ENCODE data around the gene PFKL. TPM values are rescaled to one million over a fixed set of nuclear protein-coding genes. Genes with fewer than 3 reads are reported as not detected.

PFKL gene
- polyA plus RNA-seq, 1 experiment, result 44.3 TPM

GRCh38 chr21:44364151-44365053, 64.5 kb downstream of the PFKL start:
- no peak for DNase-seq (ENCODE audit: low read depth, low spot score)
- Histone ChIP-seq H3K27ac (ENCODE audit: low read depth, low read length) (no peak overlapping the region), H3K9me3 (ENCODE audit: control insufficient read depth, insufficient read depth, low read length) (peaks cover 35% of the 10 kb centered on the region; the same call in 1 of the 2 replicates), H3K27me3 (ENCODE audit: control insufficient read depth, insufficient read depth, low read length) (no peaks in the 10 kb centered on the region), H3K4me3 (ENCODE audit: low read depth, low read length) (no peak overlapping the region)
- TF ChIP-seq, protein P1, sequence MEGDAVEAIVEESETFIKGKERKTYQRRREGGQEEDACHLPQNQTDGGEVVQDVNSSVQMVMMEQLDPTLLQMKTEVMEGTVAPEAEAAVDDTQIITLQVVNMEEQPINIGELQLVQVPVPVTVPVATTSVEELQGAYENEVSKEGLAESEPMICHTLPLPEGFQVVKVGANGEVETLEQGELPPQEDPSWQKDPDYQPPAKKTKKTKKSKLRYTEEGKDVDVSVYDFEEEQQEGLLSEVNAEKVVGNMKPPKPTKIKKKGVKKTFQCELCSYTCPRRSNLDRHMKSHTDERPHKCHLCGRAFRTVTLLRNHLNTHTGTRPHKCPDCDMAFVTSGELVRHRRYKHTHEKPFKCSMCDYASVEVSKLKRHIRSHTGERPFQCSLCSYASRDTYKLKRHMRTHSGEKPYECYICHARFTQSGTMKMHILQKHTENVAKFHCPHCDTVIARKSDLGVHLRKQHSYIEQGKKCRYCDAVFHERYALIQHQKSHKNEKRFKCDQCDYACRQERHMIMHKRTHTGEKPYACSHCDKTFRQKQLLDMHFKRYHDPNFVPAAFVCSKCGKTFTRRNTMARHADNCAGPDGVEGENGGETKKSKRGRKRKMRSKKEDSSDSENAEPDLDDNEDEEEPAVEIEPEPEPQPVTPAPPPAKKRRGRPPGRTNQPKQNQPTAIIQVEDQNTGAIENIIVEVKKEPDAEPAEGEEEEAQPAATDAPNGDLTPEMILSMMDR (IDR thresholded peaks at IDR 0.05; ENCODE audit: low read depth, low read length), result no peak
- CTCF ChIA-PET, result no interaction called here
- POLR2A ChIA-PET, result no interaction called here

GRCh38 chr21:44365251-44365966, 65.6 kb downstream of the PFKL start:
- ChIA-PET POLR2A (no interaction called here), CTCF (no interaction called here)
- TF ChIP-seq, protein P1 (IDR thresholded peaks at IDR 0.05; ENCODE audit: low read depth, low read length), result no peak
- Histone ChIP-seq H3K9me3 (ENCODE audit: control insufficient read depth, insufficient read depth, low read length) (peaks cover 41% of the 10 kb centered on the region), H3K27ac (ENCODE audit: low read depth, low read length) (no peak overlapping the region), H3K4me3 (ENCODE audit: low read depth, low read length) (no peak overlapping the region), H3K27me3 (ENCODE audit: control insufficient read depth, insufficient read depth, low read length) (no peaks in the 10 kb centered on the region)
- no peak for DNase-seq (ENCODE audit: low read depth, low spot score)

GRCh38 chr21:44365967-44366585, 66.2 kb downstream of the PFKL start:
- ChIA-PET POLR2A (no interaction called here), CTCF (no interaction called here)
- Histone ChIP-seq H3K4me3 (ENCODE audit: low read depth, low read length) (no peak overlapping the region), H3K9me3 (ENCODE audit: control insufficient read depth, insufficient read depth, low read length) (peaks cover 48% of the 10 kb centered on the region), H3K27me3 (ENCODE audit: control insufficient read depth, insufficient read depth, low read length) (no peaks in the 10 kb centered on the region), H3K27ac (ENCODE audit: low read depth, low read length) (no peak overlapping the region)
- no peak for DNase-seq (ENCODE audit: low read depth, low spot score)
- TF ChIP-seq, protein P1 (IDR thresholded peaks at IDR 0.05; ENCODE audit: low read depth, low read length), result no peak

DNA sequence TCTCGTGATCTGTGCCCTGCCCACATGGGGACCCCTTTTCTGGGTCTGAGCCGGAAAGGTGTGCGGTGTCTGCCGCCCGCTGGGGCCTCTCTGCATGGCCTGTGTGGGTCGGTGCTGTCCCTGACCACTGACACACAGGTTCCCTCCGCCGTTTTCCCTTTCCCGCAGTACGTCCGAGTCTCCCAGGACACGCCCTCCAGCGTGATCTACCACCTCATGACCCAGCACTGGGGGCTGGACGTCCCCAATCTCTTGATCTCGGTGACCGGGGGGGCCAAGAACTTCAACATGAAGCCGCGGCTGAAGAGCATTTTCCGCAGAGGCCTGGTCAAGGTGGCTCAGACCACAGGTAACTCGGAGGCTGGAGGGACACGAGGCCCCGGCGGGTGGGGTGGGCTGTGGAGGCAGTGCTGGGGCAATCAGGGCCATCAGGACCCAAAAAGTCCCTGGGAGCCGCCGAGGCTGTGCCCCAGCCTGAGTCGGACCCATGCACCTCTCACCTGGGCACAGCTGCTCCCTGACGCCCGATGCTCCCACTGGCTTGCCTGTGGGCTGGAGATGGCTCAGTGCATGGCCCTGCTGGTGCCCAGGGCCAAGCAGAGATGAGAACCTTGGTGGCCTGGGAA, 66.8 kb downstream of the PFKL start:
- ChIA-PET POLR2A (no interaction called here), CTCF (no interaction called here)
- no peak for DNase-seq (ENCODE audit: low read depth, low spot score)
- Histone ChIP-seq H3K27ac (ENCODE audit: low read depth, low read length) (no peak overlapping the region), H3K4me3 (ENCODE audit: low read depth, low read length) (no peak overlapping the region), H3K27me3 (ENCODE audit: control insufficient read depth, insufficient read depth, low read length) (no peaks in the 10 kb centered on the region), H3K9me3 (ENCODE audit: control insufficient read depth, insufficient read depth, low read length) (peaks cover 48% of the 10 kb centered on the region)
- TF ChIP-seq, protein P1 (IDR thresholded peaks at IDR 0.05; ENCODE audit: low read depth, low read length), result no peak
